Stimulated activated CD8-positive, alpha-beta memory T cell treated with anti-CD3 and anti-CD28 coated beads, Interleukin-7, amount 100 ng/mL, for 4 hours (primary cell): Measurements from ENCODE around the gene EGLN2.
"Not testable (repeated sequence)": the region's sequence is repeated elsewhere in the genome, so short reads cannot be mapped to it uniquely, and the experiment has no call there.

Experiments
- DNase-seq, 2 donors: peaks; one replicate each; pipeline ENCODE4 v3.0.0-alpha.2; 2020; ENCODE audit warnings: low read depth in 2 of 2

EGLN2 gene

GRCh38 chr19:40802300-40803169 is 3.5 kb downstream of the EGLN2 start:
- no peak for DNase-seq

- no peak for DNase-seq
Observed at GRCh38 chr19:40803170-40803856, 4.3 kb downstream of the EGLN2 start.

GRCh38 chr19:40803857-40804782 is 5.1 kb downstream of the EGLN2 start:
- DNase-seq, result peak in 1 of 2 donors; percentile 26

- DNase-seq, result no peak
Observed at GRCh38 chr19:40804783-40805242, 5.8 kb downstream of the EGLN2 start.

GRCh38 chr19:40805258-40805868 is 6.4 kb downstream of the EGLN2 start:
- no peak for DNase-seq

- DNase-seq, result peak; percentile 61 to 65
Observed at GRCh38 chr19:40806423-40807146, 7.6 kb downstream of the EGLN2 start.

- DNase-seq, result no peak
Observed at GRCh38 chr19:40807147-40808020, 8.4 kb downstream of the EGLN2 start.

GRCh38 chr19:40808021-40808325 is 9.0 kb downstream of the EGLN2 start:
- no peak for DNase-seq

- no peak for DNase-seq
Observed at GRCh38 chr19:40808497-40808896, 9.5 kb downstream of the EGLN2 start.

- DNase-seq, result no peak
Observed at GRCh38 chr19:40809358-40810086, 10.5 kb downstream of the EGLN2 start.

- DNase-seq, result no peak
Observed at GRCh38 chr19:40810160-40810559, 11.2 kb downstream of the EGLN2 start.

- DNase-seq, result peak in 1 of 2 donors; percentile 44
Observed at GRCh38 chr19:40810649-40811408, 11.8 kb downstream of the EGLN2 start.

GRCh38 chr19:40811478-40812341 is 12.7 kb downstream of the EGLN2 start:
- DNase-seq, result no peak

GRCh38 chr19:40812571-40812970 is 13.6 kb downstream of the EGLN2 start:
- DNase-seq, result not testable (repeated sequence)

GRCh38 chr19:40813182-40813581 is 14.2 kb downstream of the EGLN2 start:
- no peak for DNase-seq

GRCh38 chr19:40815223-40815622 is 16.2 kb downstream of the EGLN2 start:
- no peak for DNase-seq
